GM18870 (cell line): ENCODE results near the gene ST6GALNAC4.

Experiments used
- ATAC-seq: cut with Tn5 transposase; IDR thresholded peaks from one replicate; pipeline ENCODE4 v1.9.1; 2021; ENCODE audit warnings: moderate library complexity; ENCODE audit not compliant: unreplicated experiment

ST6GALNAC4 gene

GRCh38 chr9:127931092-127931881 lies 14.4 kb upstream of the ST6GALNAC4 start:
- ATAC-seq, result peak; percentile 25

- ATAC-seq, result peak; percentile 44
These were observed 13.6 kb upstream of the ST6GALNAC4 start, which contains the start of gene PIP5KL1 for GRCh38 chr9:127930231-127931091. PIP5KL1 (minus strand) TSS chr9:127930777; CDS start chr9:127930752, 25 bp downstream.

- no peak for ATAC-seq
These were observed 12.8 kb upstream of the ST6GALNAC4 start for GRCh38 chr9:127929625-127929979.

GRCh38 chr9:127928676-127929624 lies 12.1 kb upstream of the ST6GALNAC4 start:
- no peak for ATAC-seq

GRCh38 chr9:127927988-127928675 lies 11.3 kb upstream of the ST6GALNAC4 start:
- ATAC-seq, result no peak

GRCh38 chr9:127927201-127927987 lies 10.6 kb upstream of the ST6GALNAC4 start:
- no peak for ATAC-seq

GRCh38 chr9:127926906-127927200 lies 10.0 kb upstream of the ST6GALNAC4 start:
- ATAC-seq, result no peak

GRCh38 chr9:127925959-127926905 lies 9.4 kb upstream of the ST6GALNAC4 start:
- ATAC-seq, result no peak

GRCh38 chr9:127924736-127925444 lies 8.0 kb upstream of the ST6GALNAC4 start:
- ATAC-seq, result no peak

- ATAC-seq, result no peak
These were observed 6.9 kb upstream of the ST6GALNAC4 start for GRCh38 chr9:127923771-127924170.

GRCh38 chr9:127923046-127923445 lies 6.2 kb upstream of the ST6GALNAC4 start:
- ATAC-seq, result no peak

- no peak for ATAC-seq
These were observed 4.8 kb upstream of the ST6GALNAC4 start for GRCh38 chr9:127921557-127922120.

- no peak for ATAC-seq
These were observed 4.0 kb upstream of the ST6GALNAC4 start for GRCh38 chr9:127920794-127921193.

GRCh38 chr9:127919253-127919815 lies 2.5 kb upstream of the ST6GALNAC4 start:
- no peak for ATAC-seq

- no peak for ATAC-seq
These were observed 1.6 kb upstream of the ST6GALNAC4 start for GRCh38 chr9:127918183-127919107.

- ATAC-seq, result peak; percentile 33
These were observed 762 bp upstream of the ST6GALNAC4 start for GRCh38 chr9:127917603-127918002.
